RCC 7860 (cell line): ENCODE data around the gene FHOD3.

Experiments
- DNase-seq: peaks from one replicate; pipeline ENCODE4 v3.0.0-alpha.2; 2015; ENCODE audit warnings: low spot score
- FAIRE-seq: peaks from 2 replicates; lab custom pipeline; 2012; peaks lifted over from hg19 to GRCh38; lab: Jason Lieb, UNC

The FHOD3 gene

GRCh38 chr18:36640021-36640952 is 342.8 kb downstream of the FHOD3 start:
- DNase-seq (no peak), FAIRE-seq (peak; percentile 14)

GRCh38 chr18:36643061-36643460 is 345.5 kb downstream of the FHOD3 start:
- DNase-seq = no peak
- no peak for FAIRE-seq

GRCh38 chr18:36648803-36649202 is 351.3 kb downstream of the FHOD3 start:
- DNase-seq (no peak), FAIRE-seq (no peak)

- no peak for FAIRE-seq
- no peak for DNase-seq
Measured at GRCh38 chr18:36649205-36649604, 351.7 kb downstream of the FHOD3 start.

GRCh38 chr18:36650266-36650665 is 352.8 kb downstream of the FHOD3 start:
- DNase-seq = no peak
- FAIRE-seq = no peak

GRCh38 chr18:36650906-36651305 is 353.4 kb downstream of the FHOD3 start:
- FAIRE-seq (no peak), DNase-seq (no peak)

- no peak for FAIRE-seq
- DNase-seq = no peak
Measured at GRCh38 chr18:36652503-36652902, 355.0 kb downstream of the FHOD3 start.

- DNase-seq = no peak
- no peak for FAIRE-seq
Measured at GRCh38 chr18:36653141-36653869, 355.8 kb downstream of the FHOD3 start.

- DNase-seq (no peak), FAIRE-seq (no peak)
Measured at GRCh38 chr18:36653870-36654269, 356.4 kb downstream of the FHOD3 start.

GRCh38 chr18:36655074-36655473 is 357.6 kb downstream of the FHOD3 start:
- DNase-seq (no peak), FAIRE-seq (no peak)

- FAIRE-seq (peak; percentile 45), DNase-seq (no peak)
Measured at GRCh38 chr18:36655930-36656329, 358.4 kb downstream of the FHOD3 start.

GRCh38 chr18:36658611-36659010 is 361.1 kb downstream of the FHOD3 start:
- no peak for DNase-seq
- FAIRE-seq = no peak

GRCh38 chr18:36660311-36660710 is 362.8 kb downstream of the FHOD3 start:
- DNase-seq (no peak), FAIRE-seq (no peak)

GRCh38 chr18:36661999-36662398 is 364.5 kb downstream of the FHOD3 start:
- DNase-seq (no peak), FAIRE-seq (no peak)

GRCh38 chr18:36663312-36663711 is 365.8 kb downstream of the FHOD3 start:
- no peak for FAIRE-seq
- no peak for DNase-seq

GRCh38 chr18:36665952-36666351 is 368.4 kb downstream of the FHOD3 start:
- DNase-seq = no peak

GRCh38 chr18:36667811-36668210 is 370.3 kb downstream of the FHOD3 start:
- DNase-seq (no peak), FAIRE-seq (no peak)

More at GRCh38 chr18:36665952-36666351, 368.4 kb downstream of the FHOD3 start:
- no peak for FAIRE-seq

GRCh38 chr18:36668349-36668748 is 370.8 kb downstream of the FHOD3 start:
- no peak for DNase-seq
- no peak for FAIRE-seq

- FAIRE-seq (no peak), DNase-seq (no peak)
Measured at GRCh38 chr18:36672437-36673344, 375.2 kb downstream of the FHOD3 start.

- no peak for DNase-seq
- no peak for FAIRE-seq
Measured at GRCh38 chr18:36673452-36673851, 375.9 kb downstream of the FHOD3 start.

GRCh38 chr18:36675076-36675475 is 377.6 kb downstream of the FHOD3 start:
- DNase-seq (no peak), FAIRE-seq (no peak)
